A549 (cell line): ENCODE data around the gene ERMN. TPM values are rescaled to one million over a fixed set of nuclear protein-coding genes. Genes with fewer than 3 reads are reported as not detected.

ENCODE experiments used
- ATAC-seq, 2 experiments: fragments of 200-7000 bp in 1 of 2; fragments of >200 bp in 1 of 2; cut with Nextera tagmentation in 1 of 2; cut with Tn5 transposase in 1 of 2; 3 replicates each; pipeline versions ENCODE4 v1.8.0 to v1.9.1; 2018 to 2020; ENCODE audit warnings: mild to moderate bottlenecking in 1 of 2, moderate library complexity in 1 of 2
- CTCF ChIA-PET: fragments of 300-600 bp; sonication (Branson Sonifier 250); formaldehyde crosslinking; extraction: SDS; loops from one replicate; lab custom pipeline; 2021; ENCODE audit warnings: antibody characterized with exemption, inconsistent platforms; lab: Yijun Ruan, JAX
- POLR2A ChIA-PET: fragments of 350-600 bp; formaldehyde crosslinking; extraction: SDS; loops from one replicate; lab custom pipeline; 2021; ENCODE audit warnings: antibody characterized with exemption, inconsistent platforms; lab: Yijun Ruan, JAX
- DNase-seq, 2 experiments: peaks; one replicate each; pipeline versions ENCODE4 v3.0.0 to v3.0.0-alpha.2; 2011 to 2016; ENCODE audit warnings: low read depth in 1 of 2, low spot score in 1 of 2
- FAIRE-seq: peaks from 2 replicates; lab custom pipeline; 2011; peaks lifted over from hg19 to GRCh38; lab: Jason Lieb, UNC
- H3K27ac ChIP-seq, 2 experiments: fragments of >200 bp; sonication (Bioruptor Twin); formaldehyde crosslinking; 3 replicates each; pipeline ENCODE4 v1.5.1; 2016 to 2017
- H3K4me1 ChIP-seq: fragments of >200 bp; sonication (Bioruptor Twin); formaldehyde crosslinking; 3 replicates; pipeline ENCODE4 v1.6.1; 2016
- H3K4me2 ChIP-seq: fragments of >200 bp; sonication (Bioruptor Twin); formaldehyde crosslinking; 3 replicates; pipeline ENCODE4 v1.6.1; 2016
- H3K4me3 ChIP-seq: fragments of >200 bp; sonication (Bioruptor Twin); formaldehyde crosslinking; 3 replicates; pipeline ENCODE4 v1.5.1; 2016
- H3K9me3 ChIP-seq: fragments of >200 bp; sonication (Bioruptor Twin); formaldehyde crosslinking; 3 replicates; pipeline ENCODE4 v1.6.1; 2016
- CEBPB ChIP-seq, 2 experiments: fragments of >200 bp in 1 of 2; sonication (Bioruptor Twin) in 1 of 2; formaldehyde crosslinking in 1 of 2; IDR thresholded peaks; 2 replicates each; pipeline ENCODE4 v1.6.1; 2012 to 2016
- CHD4 ChIP-seq: fragments of 200-600 bp; sonication (generic); IDR thresholded peaks from 2 replicates; pipeline ENCODE4 v1.6.1; 2016; ENCODE audit warnings: antibody characterized with exemption, mild to moderate bottlenecking, borderline replicate concordance
- CTCF ChIP-seq: fragments of >200 bp; sonication (Bioruptor Twin); formaldehyde crosslinking; IDR thresholded peaks from 3 replicates; pipeline ENCODE4 v1.5.1; 2016
- GATA3 ChIP-seq: IDR thresholded peaks from 2 replicates; pipeline ENCODE4 v1.6.1; 2012; ENCODE audit warnings: borderline replicate concordance
- HMGXB4 ChIP-seq: fragments of 250-450 bp; sonication (Bioruptor Pico); IDR thresholded peaks from 2 replicates; pipeline ENCODE4 v1.5.0; 2021; ENCODE audit warnings: mild to moderate bottlenecking, moderate library complexity, borderline replicate concordance
- HOXA7 ChIP-seq: fragments of 250-450 bp; sonication (Bioruptor Pico); IDR thresholded peaks from 2 replicates; pipeline ENCODE4 v1.5.0; 2020; ENCODE audit warnings: mild to moderate bottlenecking, moderate library complexity
- HOXB13 ChIP-seq: fragments of 250-450 bp; sonication (Bioruptor Pico); IDR thresholded peaks from 2 replicates; pipeline ENCODE4 v1.5.0; 2020; ENCODE audit warnings: low read depth, mild to moderate bottlenecking, moderate library complexity
- PBX3 ChIP-seq: IDR thresholded peaks from 2 replicates; pipeline ENCODE4 v1.6.1; 2012
- PHF8 ChIP-seq: fragments of 200-600 bp; sonication (generic); IDR thresholded peaks from 2 replicates; pipeline ENCODE4 v1.6.1; 2016; ENCODE audit warnings: low read depth, mild to moderate bottlenecking, antibody characterized with exemption, moderate library complexity, borderline replicate concordance
- POLR2A ChIP-seq: IDR thresholded peaks from 2 replicates; pipeline ENCODE4 v1.6.1; 2012; ENCODE audit warnings: mild to moderate bottlenecking, low read length
- RAD21 ChIP-seq, 2 experiments: fragments of >200 bp in 1 of 2; sonication (Bioruptor Twin) in 1 of 2; formaldehyde crosslinking in 1 of 2; IDR thresholded peaks in 1 of 2; conservative IDR thresholded peaks in 1 of 2; 2 replicates in 1 of 2; 3 replicates in 1 of 2; pipeline ENCODE4 v1.6.1; 2012 to 2018; ENCODE audit warnings: inconsistent platforms in 1 of 2
- RFX5 ChIP-seq: fragments of 450-650 bp; IDR thresholded peaks from 2 replicates; pipeline ENCODE4 v1.7.1; 2014; ENCODE audit warnings: antibody characterized with exemption, mild to moderate bottlenecking, moderate library complexity
- RNF2 ChIP-seq: fragments of 200-600 bp; sonication (generic); IDR thresholded peaks from 2 replicates; pipeline ENCODE4 v1.6.1; 2016; ENCODE audit warnings: low read depth, mild to moderate bottlenecking, antibody characterized with exemption, moderate library complexity, borderline replicate concordance
- SMC3 ChIP-seq: fragments of >200 bp; sonication (Bioruptor Twin); formaldehyde crosslinking; IDR thresholded peaks from 3 replicates; pipeline ENCODE4 v1.6.1; 2018; ENCODE audit warnings: inconsistent platforms
- TFCP2L1 ChIP-seq: fragments of 250-450 bp; sonication (Bioruptor Pico); IDR thresholded peaks from 2 replicates; pipeline ENCODE4 v1.5.0; 2021; ENCODE audit warnings: mild to moderate bottlenecking
- ZFP36 ChIP-seq: fragments of 450-650 bp; IDR thresholded peaks from 2 replicates; pipeline ENCODE4 v1.6.1; 2014; ENCODE audit warnings: borderline replicate concordance; ENCODE audit not compliant: partially characterized antibody
- ZNF302 ChIP-seq: fragments of 250-450 bp; sonication (Bioruptor Pico); IDR thresholded peaks from 2 replicates; pipeline ENCODE4 v1.9.0; 2021; ENCODE audit warnings: inconsistent platforms, mild to moderate bottlenecking, moderate library complexity
- WGBS: methylation state at CpG from one replicate; pipeline ENCODE4 v1.1.6; 2017; ENCODE audit errors: missing lambda C conversion rate; 5-methylcytosine and 5-hydroxymethylcytosine counted together
- polyA plus RNA-seq, 4 experiments: library from polyadenylated mRNA; depleted of rRNA in 3 of 4; stranded (reverse); fragments of >200 nt; fragmentation: RNase III in 1 of 4; extraction: RNeasy Plus Mini Kit Qiagen cat#74134 plus additional on column Dnase treatment in 1 of 4; gene quantifications; 2 replicates in 3 of 4; 3 replicates in 1 of 4; pipeline ENCODE4 v1.2.3, GENCODE V29; 2011 to 2017

The ERMN gene
- polyA plus RNA-seq, 2 of the 4 experiments (the other 2 are of a cell fraction) = not detected

- DNase-seq = no peak
- no peak for ATAC-seq
- Histone ChIP-seq H3K4me2 (no peak overlapping the region), H3K27ac (no peak overlapping the region), H3K4me1 (peaks cover 4% of the 10 kb centered on the region; the same call in 1 of the 3 replicates), H3K9me3 (no peaks in the 10 kb centered on the region), H3K4me3 (no peak overlapping the region)
- FAIRE-seq = no peak
- TF ChIP-seq PHF8 (no peak), TFCP2L1 (CRISPR knock-in tag) (no peak), PBX3 (no peak), HOXB13 (CRISPR knock-in tag) (no peak), POLR2A (no peak), CEBPB (IDR thresholded peaks at IDR 0.05) (no peak), HOXA7 (CRISPR knock-in tag) (no peak), ZNF302 (CRISPR knock-in tag) (no peak), HMGXB4 (CRISPR knock-in tag) (no peak), RNF2 (no peak), CHD4 (no peak)
- ChIA-PET CTCF (interaction anchor here (7.5 kb wide), 1 partner anchor 33 kb away, joined by 101 read pairs; no protein-coding TSS in a partner anchor), POLR2A (no interaction called here)
- 80% methylated on average over 2 of the region's 2 CpGs for WGBS
Observed at GRCh38 chr2:157333304-157334047, 7.9 kb upstream of the ERMN start.

GRCh38 chr2:157329524-157329923 lies 3.9 kb upstream of the ERMN start:
- FAIRE-seq (no peak), ATAC-seq (no peak), DNase-seq (no peak)
- Histone ChIP-seq H3K4me2 (peak overlapping the region; percentile 3; the same call in 1 of the 3 replicates), H3K4me1 (peaks cover 4% of the 10 kb centered on the region; the same call in 1 of the 3 replicates), H3K27ac (no peak overlapping the region), H3K4me3 (no peak overlapping the region), H3K9me3 (no peaks in the 10 kb centered on the region)
- POLR2A ChIA-PET = no interaction called here
- CTCF ChIA-PET = no interaction called here
- TF ChIP-seq HOXB13 (CRISPR knock-in tag) (no peak), RFX5 (no peak), CEBPB (IDR thresholded peaks at IDR 0.05) (no peak), ZFP36 (no peak)
- 59% methylated on average over 9 of the region's 9 CpGs for WGBS

GRCh38 chr2:157327621-157328500 lies 2.2 kb upstream of the ERMN start:
- ChIA-PET POLR2A (no interaction called here), CTCF (interaction anchor here (0.6 to 7.6 kb wide), 27 partner anchors 9 to 1952 kb away, joined by 3 to 79 read pairs (median 4); no protein-coding TSS in a partner anchor)
- Histone ChIP-seq H3K4me3 (no peak overlapping the region), H3K27ac (no peak overlapping the region), H3K9me3 (no peaks in the 10 kb centered on the region), H3K4me1 (peaks cover 4% of the 10 kb centered on the region; the same call in 1 of the 3 replicates), H3K4me2 (no peak overlapping the region)
- DNase-seq = peak; percentile 66 to 78
- WGBS = 46% methylated on average over 11 of the region's 11 CpGs
- ATAC-seq = peak; percentile 98 to 100
- TF ChIP-seq SMC3 (peak; percentile 62), GATA3 (no peak), RAD21 (conservative IDR thresholded peaks at IDR 0.05 in 1 of 2, IDR thresholded peaks at IDR 0.05 in 1 of 2) (peak; percentile 65 to 66), POLR2A (no peak), CTCF (peak; percentile 74)
- no peak for FAIRE-seq
